Ecto neural progenitor cell (in vitro differentiated cells): ENCODE measurements around the gene PRR23E.

ENCODE experiments used
- DNase-seq: peaks from one replicate; pipeline ENCODE4 v3.0.0-alpha.2; 2018; ENCODE audit warnings: low spot score

PRR23E gene

GRCh38 chr3:127228866-127229265 is 35.9 kb downstream of the PRR23E start:
- no peak for DNase-seq

- no peak for DNase-seq
Observed at GRCh38 chr3:127233371-127233770, 40.4 kb downstream of the PRR23E start.

GRCh38 chr3:127234778-127235177 is 41.8 kb downstream of the PRR23E start:
- no peak for DNase-seq

GRCh38 chr3:127235706-127236105 is 42.8 kb downstream of the PRR23E start:
- DNase-seq = no peak

GRCh38 chr3:127237835-127238234 is 44.9 kb downstream of the PRR23E start:
- DNase-seq = no peak

- no peak for DNase-seq
Observed at GRCh38 chr3:127238602-127239001, 45.7 kb downstream of the PRR23E start.

GRCh38 chr3:127247292-127247691 is 54.4 kb downstream of the PRR23E start:
- no peak for DNase-seq
